Stomach smooth muscle (tissue), 2 donors: ENCODE results near the gene SSR2.
"Not testable (repeated sequence)": the region's sequence is repeated elsewhere in the genome, so short reads cannot be mapped to it uniquely, and the experiment has no call there.

Experiments
- H3K27ac ChIP-seq: one replicate; pipeline ENCODE4 v1.7.0; 2013; ENCODE audit warnings: mild to moderate bottlenecking, low read length, inconsistent platforms
- H3K27me3 ChIP-seq, 2 donors: one replicate each; pipeline ENCODE4 v1.7.0; 2013; ENCODE audit warnings: low read length in 2 of 2; ENCODE audit not compliant: insufficient read depth in 2 of 2, control insufficient read depth in 1 of 2
- H3K36me3 ChIP-seq, 2 donors: one replicate each; pipeline ENCODE4 v1.7.0; 2013; ENCODE audit warnings: low read length in 2 of 2; ENCODE audit not compliant: control insufficient read depth in 2 of 2, insufficient read depth in 2 of 2
- H3K4me1 ChIP-seq: one replicate; pipeline ENCODE4 v1.7.0; 2013; ENCODE audit warnings: low read length; ENCODE audit not compliant: control insufficient read depth, insufficient read depth
- H3K4me3 ChIP-seq, 2 donors: one replicate each; pipeline ENCODE4 v1.7.0; 2013; ENCODE audit warnings: low read length in 2 of 2
- H3K9ac ChIP-seq, 2 donors: one replicate each; pipeline ENCODE4 v1.7.0; 2013; ENCODE audit warnings: low read length in 2 of 2, mild to moderate bottlenecking in 1 of 2
- H3K9me3 ChIP-seq, 2 donors: one replicate each; pipeline ENCODE4 v1.7.0; 2013; ENCODE audit warnings: low read length in 2 of 2; ENCODE audit not compliant: control insufficient read depth in 2 of 2
- donor health status: healthy.
- donor health status: Pancreatic carcinoma.

Gene SSR2

GRCh38 chr1:156042828-156043227 is 22.1 kb upstream of the SSR2 start:
- peaks cover 28 to 31% of the 10 kb centered on the region in 2 donors for H3K36me3 ChIP-seq

GRCh38 chr1:156034991-156035390 is 14.2 kb upstream of the SSR2 start:
- H3K9ac ChIP-seq, H3K27me3 ChIP-seq, H3K27ac ChIP-seq, H3K9me3 ChIP-seq, H3K36me3 ChIP-seq, H3K4me1 ChIP-seq, H3K4me3 ChIP-seq: not testable (repeated sequence)

More at GRCh38 chr1:156042828-156043227, 22.1 kb upstream of the SSR2 start:
- no peaks in the 10 kb centered on the region for H3K9me3 ChIP-seq
- H3K27ac ChIP-seq, result no peak overlapping the region
- no peaks in the 10 kb centered on the region for H3K4me1 ChIP-seq
- no peak overlapping the region for H3K4me3 ChIP-seq
- no peak overlapping the region for H3K9ac ChIP-seq
- no peaks in the 10 kb centered on the region for H3K27me3 ChIP-seq

GRCh38 chr1:156033011-156033410 is 12.3 kb upstream of the SSR2 start:
- no peak overlapping the region for H3K27ac ChIP-seq
- no peaks in the 10 kb centered on the region for H3K4me1 ChIP-seq
- H3K9me3 ChIP-seq, result no peaks in the 10 kb centered on the region
- no peak overlapping the region for H3K4me3 ChIP-seq
- no peaks in the 10 kb centered on the region for H3K27me3 ChIP-seq
- no peak overlapping the region for H3K9ac ChIP-seq
- H3K36me3 ChIP-seq, result peaks cover 0 to 6% of the 10 kb centered on the region in 2 donors

GRCh38 chr1:156026588-156026987 is 5.8 kb upstream of the SSR2 start:
- Histone ChIP-seq H3K9ac (no peak overlapping the region), H3K4me3 (no peak overlapping the region), H3K9me3 (no peaks in the 10 kb centered on the region), H3K4me1 (no peaks in the 10 kb centered on the region), H3K36me3 (no peaks in the 10 kb centered on the region), H3K27ac (no peak overlapping the region), H3K27me3 (peaks cover 0 to 3% of the 10 kb centered on the region in 2 donors)

- no peaks in the 10 kb centered on the region for H3K9me3 ChIP-seq
- H3K36me3 ChIP-seq, result no peaks in the 10 kb centered on the region
- no peaks in the 10 kb centered on the region for H3K4me1 ChIP-seq
- H3K9ac ChIP-seq, result peak overlapping the region in 1 of 2 donors; percentile 5
- no peak overlapping the region for H3K27ac ChIP-seq
- H3K27me3 ChIP-seq, result peaks cover 0 to 3% of the 10 kb centered on the region in 2 donors
- H3K4me3 ChIP-seq, result no peak overlapping the region
These were observed 5.1 kb upstream of the SSR2 start for GRCh38 chr1:156025876-156026275.

GRCh38 chr1:156024801-156025200 is 4.0 kb upstream of the SSR2 start:
- no peaks in the 10 kb centered on the region for H3K36me3 ChIP-seq
- no peak overlapping the region for H3K9ac ChIP-seq
- H3K4me1 ChIP-seq, result peaks cover 7% of the 10 kb centered on the region
- H3K9me3 ChIP-seq, result no peaks in the 10 kb centered on the region
- no peak overlapping the region for H3K4me3 ChIP-seq
- peaks cover 0 to 3% of the 10 kb centered on the region in 2 donors for H3K27me3 ChIP-seq
- H3K27ac ChIP-seq, result no peak overlapping the region

GRCh38 chr1:156021954-156022353 is 1.2 kb upstream of the SSR2 start:
- H3K4me1 ChIP-seq, result peaks cover 7% of the 10 kb centered on the region
- H3K36me3 ChIP-seq, result peaks cover 3 to 7% of the 10 kb centered on the region in 2 donors
- peak overlapping the region in 1 of 2 donors; percentile 13 for H3K9ac ChIP-seq
- H3K27me3 ChIP-seq, result peaks cover 0 to 3% of the 10 kb centered on the region in 2 donors
- H3K27ac ChIP-seq, result no peak overlapping the region
- no peaks in the 10 kb centered on the region for H3K9me3 ChIP-seq
- H3K4me3 ChIP-seq, result no peak overlapping the region

- Histone ChIP-seq H3K4me1 (peaks cover 7% of the 10 kb centered on the region), H3K36me3 (peaks cover 3 to 7% of the 10 kb centered on the region in 2 donors), H3K27me3 (peaks cover 0 to 3% of the 10 kb centered on the region in 2 donors), H3K4me3 (peak overlapping the region; percentile 76 to 91), H3K9ac (peak overlapping the region; percentile 73 to 81), H3K9me3 (no peaks in the 10 kb centered on the region), H3K27ac (peak overlapping the region; percentile 8)
These were observed 310 bp upstream of the SSR2 start for GRCh38 chr1:156021093-156021428.

- Histone ChIP-seq H3K27ac (peak overlapping the region; percentile 24), H3K9ac (peak overlapping the region; percentile 73 to 81), H3K27me3 (no peaks in the 10 kb centered on the region), H3K9me3 (no peaks in the 10 kb centered on the region), H3K4me1 (peaks cover 7% of the 10 kb centered on the region), H3K36me3 (peaks cover 3 to 10% of the 10 kb centered on the region in 2 donors), H3K4me3 (peak overlapping the region; percentile 76 to 91)
These were observed 832 bp downstream of the SSR2 start for GRCh38 chr1:156019946-156020292.

GRCh38 chr1:156014829-156015228 is 5.9 kb downstream of the SSR2 start:
- Histone ChIP-seq H3K9me3 (no peaks in the 10 kb centered on the region), H3K4me1 (peaks cover under 1% of the 10 kb centered on the region), H3K4me3 (no peak overlapping the region), H3K27ac (no peak overlapping the region), H3K27me3 (no peaks in the 10 kb centered on the region), H3K36me3 (peaks cover 26 to 43% of the 10 kb centered on the region in 2 donors), H3K9ac (no peak overlapping the region)

GRCh38 chr1:156012051-156012817 is 8.5 kb downstream of the SSR2 start:
- Histone ChIP-seq H3K36me3 (peaks cover 31 to 48% of the 10 kb centered on the region in 2 donors), H3K4me1 (no peaks in the 10 kb centered on the region), H3K27ac (no peak overlapping the region), H3K27me3 (no peaks in the 10 kb centered on the region), H3K9me3 (no peaks in the 10 kb centered on the region), H3K4me3 (no peak overlapping the region), H3K9ac (no peak overlapping the region)
